ENCODE results near the gene HIRA.

Gene HIRA

DNA sequence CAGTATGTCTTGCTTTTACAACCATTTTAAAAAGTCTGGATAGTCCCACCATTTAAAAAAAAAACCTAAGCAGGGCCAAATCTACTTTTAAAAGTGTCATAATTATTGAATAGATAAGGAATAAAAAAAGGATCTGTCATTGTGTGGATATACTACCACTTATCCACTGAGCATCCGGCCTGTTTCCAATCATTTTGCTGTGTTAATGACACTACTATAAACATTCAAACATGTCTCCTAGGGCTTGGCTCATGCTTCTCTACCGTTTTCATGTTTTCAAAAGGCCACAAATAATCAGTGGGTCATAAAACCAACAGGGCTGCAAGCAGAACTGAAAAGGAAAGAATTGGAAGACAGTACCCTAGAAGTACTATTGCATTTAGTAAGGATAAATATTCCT is 28.5 kb upstream of the HIRA start:
- Histone ChIP-seq H3K9me3 (replicated peaks; ENCODE audit: low read length) (no peaks in the 10 kb centered on the region), H3K4me1 (ENCODE audit: control insufficient read depth, insufficient read depth, low read length) (peaks cover 12% of the 10 kb centered on the region), H3K4me3 (ENCODE audit: low read length) (no peak overlapping the region), H3K36me3 (ENCODE audit: insufficient read depth, low read length) (peaks cover 68% of the 10 kb centered on the region), H3K4me2 (ENCODE audit: low read length) (no peak overlapping the region), H3K9ac (ENCODE audit: low read depth, low read length) (no peak overlapping the region), H3K27me3 (ENCODE audit: control insufficient read depth, insufficient read depth, low read length) (no peaks in the 10 kb centered on the region)

GRCh38 chr22:19457828-19458428 is 26.4 kb upstream of the HIRA start:
- Histone ChIP-seq H3K4me1 (ENCODE audit: control insufficient read depth, insufficient read depth, low read length) (peaks cover 12% of the 10 kb centered on the region), H3K9me3 (replicated peaks; ENCODE audit: low read length) (no peaks in the 10 kb centered on the region), H3K27me3 (ENCODE audit: control insufficient read depth, insufficient read depth, low read length) (no peaks in the 10 kb centered on the region), H3K9ac (ENCODE audit: low read depth, low read length) (no peak overlapping the region), H3K36me3 (ENCODE audit: insufficient read depth, low read length) (peaks cover 72% of the 10 kb centered on the region), H3K4me2 (ENCODE audit: low read length) (no peak overlapping the region), H3K4me3 (ENCODE audit: low read length) (no peak overlapping the region)

- no peak overlapping the region for H3K9ac ChIP-seq (ENCODE audit: low read depth, low read length)
- no peak overlapping the region for H3K4me3 ChIP-seq (ENCODE audit: low read length)
Measured at GRCh38 chr22:19456541-19456940, 25.0 kb upstream of the HIRA start.

DNA sequence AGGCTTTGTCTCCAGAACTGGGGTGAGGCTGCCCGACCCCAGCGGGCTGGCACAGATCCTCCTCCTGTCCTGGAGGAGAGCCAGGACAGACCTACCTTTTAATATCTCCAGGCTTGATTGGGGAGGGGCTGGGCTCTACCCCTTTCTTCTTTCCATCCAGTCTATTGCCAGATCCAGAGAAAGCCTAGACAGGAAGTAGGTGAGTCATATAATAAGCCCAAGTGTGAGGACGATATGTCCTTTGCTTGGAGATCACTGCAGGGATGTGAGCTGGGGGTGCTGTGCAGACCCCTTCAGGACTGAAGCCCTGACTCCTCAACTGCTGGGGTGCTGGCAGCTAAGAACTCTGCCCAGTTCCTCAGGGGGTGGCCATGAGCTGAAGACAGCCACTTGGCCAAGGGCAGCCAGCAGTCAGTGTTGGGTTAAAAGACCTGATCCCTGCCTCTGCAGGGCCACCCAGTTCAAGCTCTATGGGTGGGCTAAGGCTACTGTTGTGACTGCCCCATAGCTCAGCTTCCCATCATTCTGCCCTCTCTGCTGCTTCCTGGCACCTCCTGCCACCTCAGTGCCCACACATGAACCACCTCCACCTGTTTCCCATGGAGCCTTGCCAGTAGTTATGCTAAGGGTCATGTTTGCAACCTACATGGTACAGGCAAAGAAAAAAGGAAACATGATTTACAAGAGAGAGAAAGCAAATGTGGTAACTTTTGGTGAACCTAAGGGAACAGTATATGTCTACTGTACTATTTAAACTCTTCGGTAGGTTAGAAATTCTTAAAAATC is 24.2 kb upstream of the HIRA start:
- H3K4me1 ChIP-seq (ENCODE audit: control insufficient read depth, insufficient read depth, low read length), result peaks cover 12% of the 10 kb centered on the region
- H3K4me3 ChIP-seq (ENCODE audit: low read length), result peak overlapping the region; percentile 42
- no peaks in the 10 kb centered on the region for H3K27me3 ChIP-seq (ENCODE audit: control insufficient read depth, insufficient read depth, low read length)
- H3K4me2 ChIP-seq (ENCODE audit: low read length), result peak overlapping the region; percentile 58
- H3K9ac ChIP-seq (ENCODE audit: low read depth, low read length), result no peak overlapping the region
- H3K9me3 ChIP-seq (replicated peaks; ENCODE audit: low read length), result no peaks in the 10 kb centered on the region
- H3K36me3 ChIP-seq (ENCODE audit: insufficient read depth, low read length), result peaks cover 69% of the 10 kb centered on the region

More at GRCh38 chr22:19456541-19456940, 25.0 kb upstream of the HIRA start:
- H3K27me3 ChIP-seq (ENCODE audit: control insufficient read depth, insufficient read depth, low read length), result no peaks in the 10 kb centered on the region
- H3K4me2 ChIP-seq (ENCODE audit: low read length), result no peak overlapping the region
- H3K4me1 ChIP-seq (ENCODE audit: control insufficient read depth, insufficient read depth, low read length), result peaks cover 12% of the 10 kb centered on the region
- no peaks in the 10 kb centered on the region for H3K9me3 ChIP-seq (replicated peaks; ENCODE audit: low read length)
- peaks cover 74% of the 10 kb centered on the region for H3K36me3 ChIP-seq (ENCODE audit: insufficient read depth, low read length)

GRCh38 chr22:19455033-19455432 is 23.5 kb upstream of the HIRA start:
- Histone ChIP-seq H3K36me3 (ENCODE audit: insufficient read depth, low read length) (peaks cover 68% of the 10 kb centered on the region), H3K27me3 (ENCODE audit: control insufficient read depth, insufficient read depth, low read length) (no peaks in the 10 kb centered on the region), H3K4me1 (ENCODE audit: control insufficient read depth, insufficient read depth, low read length) (peaks cover 12% of the 10 kb centered on the region), H3K9me3 (replicated peaks; ENCODE audit: low read length) (no peaks in the 10 kb centered on the region), H3K4me3 (ENCODE audit: low read length) (no peak overlapping the region), H3K4me2 (ENCODE audit: low read length) (no peak overlapping the region), H3K9ac (ENCODE audit: low read depth, low read length) (no peak overlapping the region)

- Histone ChIP-seq H3K4me2 (ENCODE audit: low read length) (no peak overlapping the region), H3K4me3 (ENCODE audit: low read length) (no peak overlapping the region), H3K9ac (ENCODE audit: low read depth, low read length) (no peak overlapping the region), H3K4me1 (ENCODE audit: control insufficient read depth, insufficient read depth, low read length) (peaks cover 12% of the 10 kb centered on the region), H3K36me3 (ENCODE audit: insufficient read depth, low read length) (peaks cover 70% of the 10 kb centered on the region), H3K9me3 (replicated peaks; ENCODE audit: low read length) (no peaks in the 10 kb centered on the region), H3K27me3 (ENCODE audit: control insufficient read depth, insufficient read depth, low read length) (no peaks in the 10 kb centered on the region)
Measured at GRCh38 chr22:19454156-19454555, 22.6 kb upstream of the HIRA start.

- H3K9ac ChIP-seq (ENCODE audit: low read depth, low read length), result no peak overlapping the region
- H3K4me2 ChIP-seq (ENCODE audit: low read length), result no peak overlapping the region
- H3K4me3 ChIP-seq (ENCODE audit: low read length), result no peak overlapping the region
- peaks cover 15% of the 10 kb centered on the region for H3K4me1 ChIP-seq (ENCODE audit: control insufficient read depth, insufficient read depth, low read length)
- no peaks in the 10 kb centered on the region for H3K9me3 ChIP-seq (replicated peaks; ENCODE audit: low read length)
- H3K27me3 ChIP-seq (ENCODE audit: control insufficient read depth, insufficient read depth, low read length), result no peaks in the 10 kb centered on the region
- peaks cover 71% of the 10 kb centered on the region for H3K36me3 ChIP-seq (ENCODE audit: insufficient read depth, low read length)
Measured at GRCh38 chr22:19453718-19454117, 22.2 kb upstream of the HIRA start.

GRCh38 chr22:19451570-19451969 is 20.0 kb upstream of the HIRA start:
- no peaks in the 10 kb centered on the region for H3K27me3 ChIP-seq (ENCODE audit: control insufficient read depth, insufficient read depth, low read length)
- no peak overlapping the region for H3K4me3 ChIP-seq (ENCODE audit: low read length)
- H3K4me2 ChIP-seq (ENCODE audit: low read length), result no peak overlapping the region
- no peaks in the 10 kb centered on the region for H3K9me3 ChIP-seq (replicated peaks; ENCODE audit: low read length)
- no peak overlapping the region for H3K9ac ChIP-seq (ENCODE audit: low read depth, low read length)
- peaks cover 28% of the 10 kb centered on the region for H3K4me1 ChIP-seq (ENCODE audit: control insufficient read depth, insufficient read depth, low read length)
- H3K36me3 ChIP-seq (ENCODE audit: insufficient read depth, low read length), result peaks cover 57% of the 10 kb centered on the region

DNA sequence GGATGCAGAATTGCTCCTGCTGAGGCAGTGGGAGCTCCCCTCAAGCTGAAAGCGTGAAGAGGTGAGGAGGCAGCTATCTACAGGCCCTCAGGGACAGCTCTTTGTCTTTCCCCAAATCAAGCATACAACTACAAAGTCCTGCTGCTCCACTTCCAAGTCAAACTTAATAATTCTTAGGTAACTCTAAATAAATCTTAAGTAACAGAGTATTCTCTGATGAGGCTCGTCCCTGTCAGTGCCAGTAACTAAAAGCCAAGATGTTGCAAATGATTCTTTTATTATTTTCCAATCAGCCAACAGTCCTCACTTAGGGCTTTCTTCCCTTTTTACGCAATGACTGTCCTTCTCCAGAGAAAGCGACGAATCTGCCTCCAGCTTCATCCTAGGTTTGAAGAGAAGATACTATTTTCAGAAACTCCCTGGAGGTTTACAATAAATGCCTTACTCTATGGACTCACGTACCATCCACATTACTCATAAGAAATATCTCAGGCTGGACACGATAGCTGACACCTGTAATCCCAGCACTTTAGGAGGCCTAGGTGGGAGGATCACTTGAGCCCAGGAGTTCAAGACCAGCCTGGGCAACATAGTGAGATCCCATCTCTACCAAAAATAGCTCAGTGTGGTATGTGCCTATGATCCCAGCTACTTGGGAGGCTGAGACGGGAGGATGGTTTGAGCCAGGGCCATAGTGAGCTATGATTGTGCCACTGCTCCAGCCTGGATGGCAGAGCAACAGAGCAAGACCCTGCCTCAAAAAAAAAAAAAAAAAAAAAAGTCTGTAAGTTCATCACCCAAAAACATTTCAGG is 19.0 kb upstream of the HIRA start:
- H3K4me2 ChIP-seq (ENCODE audit: low read length), result no peak overlapping the region
- H3K36me3 ChIP-seq (ENCODE audit: insufficient read depth, low read length), result peaks cover 49% of the 10 kb centered on the region
- peaks cover 24% of the 10 kb centered on the region for H3K4me1 ChIP-seq (ENCODE audit: control insufficient read depth, insufficient read depth, low read length)
- no peak overlapping the region for H3K9ac ChIP-seq (ENCODE audit: low read depth, low read length)
- no peaks in the 10 kb centered on the region for H3K27me3 ChIP-seq (ENCODE audit: control insufficient read depth, insufficient read depth, low read length)
- no peak overlapping the region for H3K4me3 ChIP-seq (ENCODE audit: low read length)
- H3K9me3 ChIP-seq (replicated peaks; ENCODE audit: low read length), result no peaks in the 10 kb centered on the region

GRCh38 chr22:19449422-19449767 is 17.9 kb upstream of the HIRA start:
- Histone ChIP-seq H3K27me3 (ENCODE audit: control insufficient read depth, insufficient read depth, low read length) (no peaks in the 10 kb centered on the region), H3K36me3 (ENCODE audit: insufficient read depth, low read length) (peaks cover 40% of the 10 kb centered on the region), H3K4me3 (ENCODE audit: low read length) (no peak overlapping the region), H3K4me2 (ENCODE audit: low read length) (no peak overlapping the region), H3K9me3 (replicated peaks; ENCODE audit: low read length) (no peaks in the 10 kb centered on the region), H3K9ac (ENCODE audit: low read depth, low read length) (no peak overlapping the region), H3K4me1 (ENCODE audit: control insufficient read depth, insufficient read depth, low read length) (peaks cover 20% of the 10 kb centered on the region)

DNA sequence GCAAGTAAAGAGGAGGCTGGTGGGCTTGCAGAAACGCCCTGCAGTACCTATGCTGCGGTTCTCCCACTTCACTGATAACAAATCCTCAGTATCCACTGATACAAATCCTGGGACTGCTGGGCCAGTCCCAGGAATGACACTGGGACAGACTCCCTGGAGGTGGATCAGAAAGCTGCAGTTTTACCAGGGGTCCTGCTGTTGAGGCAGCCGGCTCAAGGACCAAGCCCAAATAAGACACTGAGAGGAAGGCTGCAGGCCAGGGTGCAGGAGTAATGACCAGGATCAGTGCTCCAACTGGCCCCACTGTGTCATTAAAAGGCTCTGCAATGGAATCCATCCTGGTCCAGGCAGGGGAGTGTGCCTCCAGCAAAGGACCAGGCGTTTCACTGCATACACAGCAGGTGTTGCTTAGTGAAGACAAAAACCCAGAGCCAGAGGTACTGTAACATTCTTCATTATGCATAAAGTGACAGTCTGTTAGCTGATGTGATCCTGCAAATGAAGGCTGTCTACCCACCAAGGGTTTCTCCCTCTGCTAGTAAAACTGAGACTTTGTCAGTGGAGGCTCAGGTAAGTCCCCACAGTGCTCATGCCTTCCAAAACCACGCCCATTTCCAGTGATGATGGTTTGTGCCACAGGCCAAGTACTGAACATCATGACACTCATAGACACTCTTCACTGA is 17.3 kb upstream of the HIRA start:
- Histone ChIP-seq H3K4me3 (ENCODE audit: low read length) (no peak overlapping the region), H3K36me3 (ENCODE audit: insufficient read depth, low read length) (peaks cover 40% of the 10 kb centered on the region), H3K9me3 (replicated peaks; ENCODE audit: low read length) (no peaks in the 10 kb centered on the region)

More for the DNA sequence above, 17.3 kb upstream of the HIRA start:
- Histone ChIP-seq H3K27me3 (ENCODE audit: control insufficient read depth, insufficient read depth, low read length) (no peaks in the 10 kb centered on the region), H3K4me2 (ENCODE audit: low read length) (peak overlapping the region; percentile 80), H3K4me1 (ENCODE audit: control insufficient read depth, insufficient read depth, low read length) (peaks cover 20% of the 10 kb centered on the region), H3K9ac (ENCODE audit: low read depth, low read length) (no peak overlapping the region)

Measured in skeletal muscle satellite cell (primary cell).